ENCODE results near the gene IQCN.

DNA sequence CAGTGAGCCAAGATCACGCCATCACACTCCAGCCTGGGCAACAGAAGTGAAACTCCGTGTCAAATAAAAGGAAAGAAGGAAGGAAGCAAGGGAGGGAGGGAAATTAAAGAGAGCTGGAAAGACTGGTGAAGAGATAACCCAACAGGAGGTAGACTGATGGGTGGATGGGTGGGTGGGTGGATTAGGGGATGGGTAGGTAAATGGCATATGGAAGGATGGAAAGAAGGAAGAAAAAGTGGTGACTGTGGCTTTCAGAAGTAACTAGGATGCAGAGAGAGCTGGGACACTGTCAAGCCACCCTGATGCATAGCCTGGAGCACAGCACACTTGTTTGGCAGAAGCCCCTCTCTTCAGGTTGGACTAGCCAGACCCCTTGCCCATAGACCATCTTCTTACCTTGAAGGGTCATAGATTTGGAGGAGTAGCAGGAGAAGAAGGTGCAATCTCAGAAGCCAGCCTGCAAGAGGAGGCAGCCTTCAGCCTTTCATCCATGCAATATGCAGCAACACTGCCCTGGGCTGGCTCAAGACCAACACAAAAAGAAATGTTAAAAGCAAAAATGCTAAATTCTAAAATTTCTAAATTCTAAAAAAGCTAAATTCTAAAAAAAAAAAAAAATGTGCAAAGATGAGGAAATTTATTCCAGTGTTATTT is 5.1 kb downstream of the IQCN start:
- TF ChIP-seq, protein P1, sequence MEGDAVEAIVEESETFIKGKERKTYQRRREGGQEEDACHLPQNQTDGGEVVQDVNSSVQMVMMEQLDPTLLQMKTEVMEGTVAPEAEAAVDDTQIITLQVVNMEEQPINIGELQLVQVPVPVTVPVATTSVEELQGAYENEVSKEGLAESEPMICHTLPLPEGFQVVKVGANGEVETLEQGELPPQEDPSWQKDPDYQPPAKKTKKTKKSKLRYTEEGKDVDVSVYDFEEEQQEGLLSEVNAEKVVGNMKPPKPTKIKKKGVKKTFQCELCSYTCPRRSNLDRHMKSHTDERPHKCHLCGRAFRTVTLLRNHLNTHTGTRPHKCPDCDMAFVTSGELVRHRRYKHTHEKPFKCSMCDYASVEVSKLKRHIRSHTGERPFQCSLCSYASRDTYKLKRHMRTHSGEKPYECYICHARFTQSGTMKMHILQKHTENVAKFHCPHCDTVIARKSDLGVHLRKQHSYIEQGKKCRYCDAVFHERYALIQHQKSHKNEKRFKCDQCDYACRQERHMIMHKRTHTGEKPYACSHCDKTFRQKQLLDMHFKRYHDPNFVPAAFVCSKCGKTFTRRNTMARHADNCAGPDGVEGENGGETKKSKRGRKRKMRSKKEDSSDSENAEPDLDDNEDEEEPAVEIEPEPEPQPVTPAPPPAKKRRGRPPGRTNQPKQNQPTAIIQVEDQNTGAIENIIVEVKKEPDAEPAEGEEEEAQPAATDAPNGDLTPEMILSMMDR (IDR thresholded peaks at IDR 0.05 in 8 of 11, conservative IDR thresholded peaks at IDR 0.05 in 3 of 11): no peak
- TF ChIP-seq POLR2A (IDR thresholded peaks at IDR 0.05) (no peak), POLR2AphosphoS5 (IDR thresholded peaks at IDR 0.05) (no peak)

All from spleen (tissue), 7 donors.